Stimulated activated naive B cell treated with anti-CD40 and anti-IgM and Interleukin-4, amounts not matched to agents 10 μg/mL and 1 μg/mL and 100 μg/mL, for 72 hours (primary cell): ENCODE results near the gene ZNF385C.
"Not testable (repeated sequence)": the region's sequence is repeated elsewhere in the genome, so short reads cannot be mapped to it uniquely, and the experiment has no call there.

Source experiments
- ATAC-seq, 2 donors: fragments of 150-1000 bp; cut with Tn5 transposase; replicated peaks; 2 replicates each; pipeline ENCODE4 v1.10.0; 2021; ENCODE audit warnings: moderate library complexity in 1 of 2
- DNase-seq: peaks from one replicate; pipeline ENCODE4 v3.0.0; 2021
- H3K27ac Mint-ChIP-seq: one replicate; pipeline ENCODE4 v1.8.0; 2022; ENCODE audit warnings: mild to moderate bottlenecking, mixed read lengths
- H3K27me3 Mint-ChIP-seq, 2 donors: one replicate each; pipeline ENCODE4 v1.8.0; 2022; ENCODE audit warnings: mixed read lengths in 2 of 2
- H3K36me3 Mint-ChIP-seq, 2 donors: one replicate each; pipeline ENCODE4 v1.8.0; 2022; ENCODE audit warnings: mixed read lengths in 2 of 2, mild to moderate bottlenecking in 1 of 2
- H3K4me1 Mint-ChIP-seq, 2 donors: one replicate each; pipeline ENCODE4 v1.8.0; 2022; ENCODE audit warnings: mixed read lengths in 2 of 2, mild to moderate bottlenecking in 1 of 2
- H3K4me3 Mint-ChIP-seq, 2 donors: one replicate each; pipeline ENCODE4 v1.8.0; 2022; ENCODE audit warnings: mild to moderate bottlenecking in 2 of 2, mixed read lengths in 2 of 2, moderate library complexity in 1 of 2
- H3K9me3 Mint-ChIP-seq, 2 donors: one replicate each; pipeline ENCODE4 v1.8.0; 2022; ENCODE audit warnings: mixed read lengths in 2 of 2, mild to moderate bottlenecking in 1 of 2

ZNF385C gene

GRCh38 chr17:42097691-42098631, at the start of gene ZNF385C:
TSS of gene ZNF385C (minus strand) at chr17:42098473. CDS start at chr17:42063056, 35,417 bp downstream.
- DNase-seq (no peak), ATAC-seq (peak; percentile 56 to 60)
- Mint-ChIP-seq H3K36me3 (peaks cover 4 to 12% of the 10 kb centered on the region in 2 donors), H3K4me3 (peak within 1 kb of the TSS; percentile 67 to 76), H3K4me1 (peaks cover 17 to 18% of the 10 kb centered on the region in 2 donors), H3K27ac (peak within 1 kb of the TSS; percentile 62), H3K27me3 (peaks cover 23 to 34% of the 10 kb centered on the region in 2 donors), H3K9me3 (no peaks in the 10 kb centered on the region)

- peaks cover 15 to 37% of the 10 kb centered on the region in 2 donors for H3K36me3 Mint-ChIP-seq
- H3K4me3 Mint-ChIP-seq: no peak overlapping the region
- H3K9me3 Mint-ChIP-seq: no peaks in the 10 kb centered on the region
- H3K4me1 Mint-ChIP-seq: peaks cover 16 to 38% of the 10 kb centered on the region in 2 donors
- no peak for DNase-seq
- peak overlapping the region; percentile 3 for H3K27ac Mint-ChIP-seq
- ATAC-seq: no peak
- no peaks in the 10 kb centered on the region for H3K27me3 Mint-ChIP-seq
Measured at GRCh38 chr17:42146911-42147607, 48.8 kb upstream of the ZNF385C start.

DNA sequence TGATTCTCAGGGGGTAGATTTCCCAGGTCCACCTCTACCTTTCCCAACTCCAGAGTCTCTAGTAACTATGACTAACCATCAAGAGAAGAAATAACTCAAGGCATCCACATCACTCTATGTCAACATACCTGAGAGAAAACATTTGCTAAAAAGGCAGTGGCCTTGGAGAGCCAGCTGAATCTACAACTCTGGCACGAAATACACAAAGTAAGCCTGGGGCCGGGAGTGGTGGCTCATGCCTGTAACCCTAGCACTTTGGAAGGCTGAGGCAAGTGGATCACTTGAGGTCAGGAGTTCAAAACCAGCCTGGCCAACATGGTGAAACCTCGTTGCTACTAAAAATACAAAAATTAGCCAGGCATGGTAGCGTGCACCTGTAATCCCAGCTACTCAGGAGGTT, 44.9 kb upstream of the ZNF385C start:
- not testable (repeated sequence) for H3K4me3 Mint-ChIP-seq, H3K9me3 Mint-ChIP-seq, H3K27ac Mint-ChIP-seq, ATAC-seq, H3K27me3 Mint-ChIP-seq, DNase-seq
- Mint-ChIP-seq H3K36me3 (peaks cover 15 to 34% of the 10 kb centered on the region in 2 donors), H3K4me1 (peaks cover 27 to 40% of the 10 kb centered on the region in 2 donors)

- Mint-ChIP-seq H3K4me1 (peaks cover 28 to 47% of the 10 kb centered on the region in 2 donors), H3K27me3 (no peaks in the 10 kb centered on the region), H3K27ac (no peak overlapping the region), H3K36me3 (peaks cover 15 to 34% of the 10 kb centered on the region in 2 donors), H3K9me3 (no peaks in the 10 kb centered on the region), H3K4me3 (no peak overlapping the region)
- DNase-seq (no peak), ATAC-seq (no peak)
Measured at GRCh38 chr17:42142371-42142896, 44.2 kb upstream of the ZNF385C start.

DNA sequence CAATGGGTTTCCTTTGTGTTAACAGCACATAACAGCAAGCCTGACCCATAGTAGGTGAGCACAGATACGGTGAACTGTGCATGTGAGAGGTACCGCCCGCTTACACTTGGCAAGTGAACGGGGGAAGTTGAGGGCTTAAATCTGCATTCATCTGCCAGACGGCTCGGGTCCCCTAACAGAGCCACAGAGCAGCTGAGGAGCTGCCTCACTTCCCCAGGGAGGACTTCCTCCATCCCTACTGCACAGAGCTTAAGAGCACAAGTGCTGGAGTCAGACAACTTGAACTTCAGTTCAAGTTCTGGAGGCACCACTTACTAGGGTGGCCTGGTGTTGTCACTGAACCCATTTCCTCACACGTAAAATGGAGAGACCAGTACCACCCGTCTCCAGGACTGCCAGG, 43.1 kb upstream of the ZNF385C start:
- ATAC-seq: no peak
- Mint-ChIP-seq H3K4me1 (peaks cover 32 to 51% of the 10 kb centered on the region in 2 donors), H3K9me3 (no peaks in the 10 kb centered on the region), H3K36me3 (peaks cover 12 to 35% of the 10 kb centered on the region in 2 donors), H3K27ac (peak overlapping the region; percentile 25), H3K27me3 (no peaks in the 10 kb centered on the region), H3K4me3 (no peak overlapping the region)
- DNase-seq: no peak

DNA sequence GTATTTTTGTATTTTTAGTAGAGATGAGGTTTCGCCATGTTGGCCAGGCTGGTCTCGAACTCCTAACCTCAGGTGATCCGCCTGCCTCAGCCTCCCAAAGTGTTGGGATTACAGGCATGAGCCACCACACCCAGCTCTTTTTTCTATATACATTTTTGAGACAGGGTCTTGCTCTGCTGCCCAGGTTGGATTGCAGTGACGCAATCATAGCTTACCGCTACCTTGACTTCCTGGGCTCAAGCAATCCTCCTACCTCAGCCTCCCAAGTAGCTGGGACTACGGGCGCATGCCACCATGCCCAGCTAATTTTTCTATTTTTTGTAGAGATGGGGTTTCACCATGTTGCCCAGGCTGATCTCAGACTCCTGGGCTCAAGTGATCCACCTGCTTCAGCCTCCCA, 42.4 kb upstream of the ZNF385C start:
- H3K27me3 Mint-ChIP-seq, DNase-seq, ATAC-seq, H3K9me3 Mint-ChIP-seq, H3K4me3 Mint-ChIP-seq: not testable (repeated sequence)
- Mint-ChIP-seq H3K4me1 (peaks cover 39 to 58% of the 10 kb centered on the region in 2 donors), H3K27ac (peak overlapping the region; percentile 62), H3K36me3 (peaks cover 11 to 42% of the 10 kb centered on the region in 2 donors)

DNA sequence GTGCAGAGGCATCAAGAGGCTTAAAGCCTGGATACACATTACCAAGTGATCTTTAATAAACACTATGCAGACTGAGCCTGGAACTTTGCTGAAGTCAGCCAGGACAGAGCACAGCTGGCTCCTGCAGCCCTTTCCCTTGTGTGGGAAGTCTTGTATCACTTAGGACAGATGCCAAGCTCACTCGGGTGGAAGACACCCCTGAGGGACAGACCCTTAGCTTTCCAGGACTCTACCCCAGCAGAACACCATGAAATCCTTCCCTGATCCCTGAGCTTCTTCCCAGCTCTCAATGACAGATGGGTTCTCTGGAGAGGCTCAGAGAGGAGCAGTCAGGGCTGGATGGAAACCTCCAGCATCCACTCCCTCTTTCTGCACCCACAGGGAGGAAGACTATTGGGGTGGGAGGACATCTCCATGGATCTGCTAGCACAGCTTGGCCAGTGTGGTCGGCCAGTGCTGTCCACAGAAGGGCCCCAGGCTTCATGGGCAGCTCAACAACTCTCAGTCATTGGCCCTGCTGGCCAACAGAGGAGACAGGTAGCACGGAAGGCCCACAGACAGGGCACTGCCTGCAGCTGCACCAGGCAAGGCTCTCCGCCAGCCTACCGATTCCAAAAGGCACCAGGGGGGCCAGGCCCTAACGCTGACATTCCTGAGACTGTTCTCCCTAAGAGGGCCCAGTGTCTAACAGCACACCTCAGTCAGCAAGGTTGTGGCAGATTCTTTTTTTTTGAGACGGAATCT, 40.6 kb upstream of the ZNF385C start:
- Mint-ChIP-seq H3K36me3 (peaks cover 10 to 45% of the 10 kb centered on the region in 2 donors), H3K27ac (peak overlapping the region; percentile 51), H3K4me3 (no peak overlapping the region), H3K27me3 (no peaks in the 10 kb centered on the region), H3K4me1 (peaks cover 44 to 72% of the 10 kb centered on the region in 2 donors), H3K9me3 (no peaks in the 10 kb centered on the region)
- ATAC-seq (no peak), DNase-seq (no peak)

- no peaks in the 10 kb centered on the region for H3K9me3 Mint-ChIP-seq
- peak in 1 of 2 donors; percentile 36 for ATAC-seq
- peaks cover 18 to 43% of the 10 kb centered on the region in 2 donors for H3K36me3 Mint-ChIP-seq
- H3K27ac Mint-ChIP-seq: peak overlapping the region; percentile 62
- DNase-seq: no peak
- no peaks in the 10 kb centered on the region for H3K27me3 Mint-ChIP-seq
- no peak overlapping the region for H3K4me3 Mint-ChIP-seq
- peaks cover 53 to 82% of the 10 kb centered on the region in 2 donors for H3K4me1 Mint-ChIP-seq
Measured at GRCh38 chr17:42136654-42137051, 38.4 kb upstream of the ZNF385C start.

GRCh38 chr17:42135664-42136653, 37.7 kb upstream of the ZNF385C start:
- no peak for ATAC-seq
- H3K4me3 Mint-ChIP-seq: peak overlapping the region; percentile 48 to 56
- H3K4me1 Mint-ChIP-seq: peaks cover 54 to 82% of the 10 kb centered on the region in 2 donors
- DNase-seq: no peak
- no peaks in the 10 kb centered on the region for H3K27me3 Mint-ChIP-seq
- no peaks in the 10 kb centered on the region for H3K9me3 Mint-ChIP-seq
- H3K36me3 Mint-ChIP-seq: peaks cover 21 to 43% of the 10 kb centered on the region in 2 donors
- peak overlapping the region; percentile 84 for H3K27ac Mint-ChIP-seq

- H3K27ac Mint-ChIP-seq: no peak overlapping the region
- H3K27me3 Mint-ChIP-seq: no peaks in the 10 kb centered on the region
- peaks cover 26 to 48% of the 10 kb centered on the region in 2 donors for H3K36me3 Mint-ChIP-seq
- no peaks in the 10 kb centered on the region for H3K9me3 Mint-ChIP-seq
- H3K4me1 Mint-ChIP-seq: peaks cover 60 to 87% of the 10 kb centered on the region in 2 donors
- no peak for DNase-seq
- ATAC-seq: no peak
- no peak overlapping the region for H3K4me3 Mint-ChIP-seq
Measured at GRCh38 chr17:42135151-42135550, 36.9 kb upstream of the ZNF385C start.

- peaks cover 33 to 62% of the 10 kb centered on the region in 2 donors for H3K36me3 Mint-ChIP-seq
- no peaks in the 10 kb centered on the region for H3K9me3 Mint-ChIP-seq
- H3K27me3 Mint-ChIP-seq: no peaks in the 10 kb centered on the region
- DNase-seq (peak; percentile 53), ATAC-seq (peak; percentile 84 to 93)
- H3K4me3 Mint-ChIP-seq: peak overlapping the region in 1 of 2 donors; percentile 14
- peak overlapping the region; percentile 86 for H3K27ac Mint-ChIP-seq
- H3K4me1 Mint-ChIP-seq: peaks cover 51 to 81% of the 10 kb centered on the region in 2 donors
Measured at GRCh38 chr17:42133461-42134041, 35.3 kb upstream of the ZNF385C start.

DNA sequence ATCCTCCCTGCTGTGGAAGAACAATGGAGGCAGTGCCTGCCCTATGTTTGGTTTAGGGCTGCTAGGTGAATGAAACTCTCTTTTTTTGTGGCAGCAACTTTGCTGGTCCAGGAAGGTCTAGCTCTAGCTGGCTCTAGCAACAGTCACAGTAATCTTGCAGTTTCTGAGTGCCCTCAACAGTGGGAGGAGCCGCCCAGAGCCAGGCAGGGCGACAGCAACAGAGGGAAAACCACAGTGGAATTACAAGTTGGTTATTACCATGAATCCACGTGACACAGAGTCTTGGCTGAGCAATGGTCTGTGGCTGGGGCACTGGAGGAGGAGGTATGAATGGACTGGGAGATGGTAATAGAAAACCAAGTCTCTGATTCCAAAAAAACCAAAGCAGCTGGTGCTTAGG, 34.7 kb upstream of the ZNF385C start:
- peak overlapping the region; percentile 31 to 56 for H3K4me3 Mint-ChIP-seq
- H3K27me3 Mint-ChIP-seq: no peaks in the 10 kb centered on the region
- DNase-seq: no peak
- H3K9me3 Mint-ChIP-seq: no peaks in the 10 kb centered on the region
- peak overlapping the region; percentile 86 for H3K27ac Mint-ChIP-seq
- H3K36me3 Mint-ChIP-seq: peaks cover 37 to 65% of the 10 kb centered on the region in 2 donors
- peak; percentile 62 to 75 for ATAC-seq
- peaks cover 51 to 78% of the 10 kb centered on the region in 2 donors for H3K4me1 Mint-ChIP-seq
